ENCODE data around the gene MALAT1. TPM values are rescaled to one million over a fixed set of nuclear protein-coding genes. Genes with fewer than 3 reads are reported as not detected.

MALAT1 gene
- total and polyA plus RNA-seq, 2 of the 13 experiments (the other 11 are each of a cell fraction or from before 2014, with no cell fraction given): 143 to 1,237 TPM

GRCh38 chr11:65489706-65490320 lies 9.0 kb upstream of the MALAT1 start (continued):
- TF ChIP-seq ARID5B (CRISPR knock-in tag; IDR thresholded peaks at IDR 0.05) (peak; percentile 59), FOSL2 (CRISPR knock-in tag; IDR thresholded peaks at IDR 0.05) (peak; percentile 57), ZNF556 (CRISPR knock-in tag; IDR thresholded peaks at IDR 0.05; ENCODE audit: borderline replicate concordance) (peak; percentile 61; the same call in 1 of the 2 replicates), IRF2 (CRISPR knock-in tag; IDR thresholded peaks at IDR 0.05) (0 out of 2 replicates have a peak, but pooled peaks have one; percentile 28), KLF12 (CRISPR knock-in tag; IDR thresholded peaks at IDR 0.05; ENCODE audit: borderline replicate concordance) (no peak), PREB (CRISPR knock-in tag; IDR thresholded peaks at IDR 0.05) (no peak), MAFG (CRISPR knock-in tag; IDR thresholded peaks at IDR 0.05) (no peak), HMGXB4 (CRISPR knock-in tag; IDR thresholded peaks at IDR 0.05; ENCODE audit: borderline replicate concordance in 1 of 2, low read depth in 1 of 2) (peak; percentile 30 to 43; a peak in 1 of 4 replicates), CREBL2 (CRISPR knock-in tag; IDR thresholded peaks at IDR 0.05; ENCODE audit: borderline replicate concordance) (no peak), YY1 (IDR thresholded peaks at IDR 0.05; ENCODE audit: insufficient read depth, insufficient replicate concordance, low read depth, low read length) (no peak), BCLAF1 (IDR thresholded peaks at IDR 0.05) (no peak), GZF1 (CRISPR knock-in tag; IDR thresholded peaks at IDR 0.05) (no peak), ZNF143 (CRISPR knock-in tag; IDR thresholded peaks at IDR 0.05) (0 out of 2 replicates have a peak, but pooled peaks have one; percentile 15), ZNF780A (CRISPR knock-in tag; IDR thresholded peaks at IDR 0.05) (no peak), ZFP37 (CRISPR knock-in tag; IDR thresholded peaks at IDR 0.05; ENCODE audit: borderline replicate concordance) (no peak), ZNF563 (CRISPR knock-in tag; IDR thresholded peaks at IDR 0.05) (peak; percentile 31; the same call in 1 of the 2 replicates), FOXK1 (CRISPR knock-in tag; IDR thresholded peaks at IDR 0.05; ENCODE audit: borderline replicate concordance, low read depth) (no peak), SOX13 (IDR thresholded peaks at IDR 0.05) (no peak), SOX13 (CRISPR knock-in tag; conservative IDR thresholded peaks at IDR 0.05 in 1 of 2, IDR thresholded peaks at IDR 0.05 in 1 of 2) (peak in 1 of 2 experiments; percentile 66; a peak in 2 of 4 replicates)

All from HepG2 (cell line).